GM12878 (cell line): Measurements from ENCODE around the gene SFTPB. TPM values are rescaled to one million over a fixed set of nuclear protein-coding genes. Genes with fewer than 3 reads are reported as not detected.

Source experiments
- ATAC-seq: fragments of 200-7000 bp; cut with Tn5 transposase; 3 replicates; pipeline ENCODE4 v1.9.1; 2020; ENCODE audit warnings: mild to moderate bottlenecking, moderate library complexity
- BruUV-seq: library from RNA; stranded (reverse); fragments of 400-500 nt; replicated peaks from 2 replicates; lab custom pipeline; 2021; lab: Mats Ljungman, UMichigan
- CTCF ChIA-PET: fragments of 300-600 bp; sonication (Branson Sonifier 250); formaldehyde crosslinking; extraction: SDS; loops from one replicate; lab custom pipeline; 2021; ENCODE audit warnings: inconsistent platforms; lab: Yijun Ruan, JAX
- POLR2A ChIA-PET: fragments of 350-600 bp; formaldehyde crosslinking; extraction: SDS; loops from one replicate; lab custom pipeline; 2021; ENCODE audit warnings: inconsistent platforms; lab: Charles Lee
- RAD21 ChIA-PET: fragments of 300-600 bp; sonication (Branson Sonifier 250); formaldehyde crosslinking; loops from one replicate; lab custom pipeline; 2023; ENCODE audit warnings: antibody characterized with exemption; ENCODE audit not compliant: unreplicated experiment; lab: Charles Lee
- SMC1A ChIA-PET: fragments of 300-600 bp; sonication (Branson Sonifier 250); formaldehyde crosslinking; loops from one replicate; lab custom pipeline; 2023; ENCODE audit not compliant: unreplicated experiment, uncharacterized antibody; lab: Charles Lee
- DNase-seq: peaks from one replicate; pipeline ENCODE4 v3.0.0-alpha.2; 2011; ENCODE audit warnings: low read depth, low spot score
- FAIRE-seq: peaks from 3 replicates; lab custom pipeline; 2011; peaks lifted over from hg19 to GRCh38; lab: Jason Lieb, UNC
- H2AFZ ChIP-seq: 2 replicates; pipeline ENCODE4 v1.6.0; 2011; ENCODE audit warnings: low read depth, low read length, control low read depth; ENCODE audit not compliant: control insufficient read depth
- H3K27ac ChIP-seq: 2 replicates; pipeline ENCODE4 v1.5.1; 2011; ENCODE audit warnings: control low read depth; ENCODE audit not compliant: control insufficient read depth, insufficient read depth
- H3K27me3 ChIP-seq, 2 experiments: replicated peaks in 1 of 2; 2 replicates each; pipeline versions ENCODE4 v1.6.0 to v1.6.1; 2011; ENCODE audit warnings: low read length in 1 of 2; ENCODE audit not compliant: control insufficient read depth in 2 of 2, insufficient read depth in 2 of 2
- H3K36me3 ChIP-seq, 2 experiments: 2 replicates each; pipeline ENCODE4 v1.5.1; 2011; ENCODE audit warnings: low read length in 1 of 2; ENCODE audit not compliant: control insufficient read depth in 2 of 2, insufficient read depth in 2 of 2
- H3K4me1 ChIP-seq: 2 replicates; pipeline ENCODE4 v1.6.1; 2011; ENCODE audit warnings: mild to moderate bottlenecking, low read length, moderate library complexity, mixed read lengths; ENCODE audit not compliant: control insufficient read depth, insufficient read depth
- H3K4me2 ChIP-seq: 2 replicates; pipeline ENCODE4 v1.6.0; 2011; ENCODE audit warnings: control low read depth; ENCODE audit not compliant: control insufficient read depth, insufficient read depth
- H3K4me3 ChIP-seq: fragments of 200-600 bp; sonication (generic); 2 replicates; pipeline ENCODE4 v1.5.1; 2016
- H3K79me2 ChIP-seq: 2 replicates; pipeline ENCODE4 v1.6.0; 2011; ENCODE audit warnings: low read length; ENCODE audit not compliant: control insufficient read depth, insufficient read depth
- H3K9ac ChIP-seq: 2 replicates; pipeline ENCODE4 v1.8.0; 2011; ENCODE audit warnings: low read length, control low read depth, mixed read lengths; ENCODE audit not compliant: control insufficient read depth, insufficient read depth
- H3K9me3 ChIP-seq: replicated peaks from 3 replicates; pipeline ENCODE4 v1.5.1; 2011; ENCODE audit warnings: mild to moderate bottlenecking, low read length; ENCODE audit not compliant: control insufficient read depth, insufficient read depth
- H4K20me1 ChIP-seq: 2 replicates; pipeline ENCODE4 v1.6.0; 2011; ENCODE audit not compliant: control insufficient read depth, insufficient read depth
- ATF3 ChIP-seq: IDR thresholded peaks from 2 replicates; pipeline ENCODE4 v1.6.1; 2011; ENCODE audit warnings: low read depth, mild to moderate bottlenecking, low read length, moderate library complexity, borderline replicate concordance; ENCODE audit errors: extremely low read depth
- BACH1 ChIP-seq: fragments of 450-650 bp; IDR thresholded peaks from 2 replicates; pipeline ENCODE4 v1.6.1; 2017; ENCODE audit warnings: mild to moderate bottlenecking, borderline replicate concordance
- HDAC6 ChIP-seq: fragments of 200-600 bp; sonication (generic); IDR thresholded peaks from one replicate; pipeline ENCODE4 v1.8.0; 2017; ENCODE audit warnings: antibody characterized with exemption; ENCODE audit not compliant: unreplicated experiment
- HDGF ChIP-seq: fragments of 450-650 bp; IDR thresholded peaks from 2 replicates; pipeline ENCODE4 v1.6.1; 2016; ENCODE audit warnings: antibody characterized with exemption
- NFYB ChIP-seq: IDR thresholded peaks from 2 replicates; pipeline ENCODE4 v1.6.1; 2011; ENCODE audit warnings: low read depth, mild to moderate bottlenecking, low read length, improper control_type of control experiment, moderate library complexity; ENCODE audit not compliant: insufficient read depth
- NR2F1 ChIP-seq: fragments of 450-650 bp; conservative IDR thresholded peaks from 2 replicates; pipeline ENCODE4 v1.6.1; 2017; ENCODE audit warnings: mild to moderate bottlenecking
- RAD21 ChIP-seq: IDR thresholded peaks from 2 replicates; pipeline ENCODE4 v1.6.1; 2011; ENCODE audit warnings: mild to moderate bottlenecking, low read depth, low read length, moderate library complexity; ENCODE audit not compliant: insufficient read depth
- SIN3A ChIP-seq: IDR thresholded peaks from 2 replicates; pipeline ENCODE4 v1.6.1; 2012; ENCODE audit warnings: low read depth, low read length, improper control_type of control experiment
- SUPT20H ChIP-seq: IDR thresholded peaks from 2 replicates; pipeline ENCODE4 v1.6.1; 2011; ENCODE audit warnings: low read depth, mild to moderate bottlenecking, low read length, moderate library complexity, borderline replicate concordance; ENCODE audit not compliant: control insufficient read depth
- TCF12 ChIP-seq: IDR thresholded peaks from 2 replicates; pipeline ENCODE4 v1.6.1; 2011; ENCODE audit warnings: low read depth, mild to moderate bottlenecking, low read length
- ZBTB4 ChIP-seq: fragments of 450-650 bp; formaldehyde crosslinking; IDR thresholded peaks from 2 replicates; pipeline ENCODE4 v1.4.0; 2022; ENCODE audit warnings: mild to moderate bottlenecking, moderate library complexity
- WGBS: methylation state at CpG from one replicate; pipeline ENCODE4 v1.1.6; 2016; ENCODE audit warnings: low lambda C conversion rate; ENCODE audit not compliant: insufficient replicate concordance, insufficient coverage; ENCODE audit errors: missing lambda C conversion rate; 5-methylcytosine and 5-hydroxymethylcytosine counted together
- in situ Hi-C: fragments of 300-500 bp; cut with MboI; formaldehyde crosslinking; loops from 9 replicates; pipeline ENCODE4 v1.14.3; 2018; ENCODE audit warnings: mixed read lengths
- intact Hi-C: fragments of 100-400 bp; cut with micrococcal nuclease; formaldehyde crosslinking; loops from one replicate; pipeline ENCODE4 v1.14.2; 2022; ENCODE audit not compliant: unreplicated experiment
- polyA plus RNA-seq, 11 experiments: library from polyadenylated mRNA; depleted of rRNA in 4 of 11; unstranded in 6 of 11; stranded (reverse) in 5 of 11; fragments of >200 nt; fragmentation: Nextera tagmentation in 4 of 11; fragmentation: Illumina TruSeq in 1 of 11; extraction: Ambion mirVana in 4 of 11; extraction: Trizol in 1 of 11; gene quantifications; 1 replicate in 1 of 11; 2 replicates in 10 of 11; pipeline versions ENCODE4 v1.2.1 to v1.2.3, GENCODE V29; 2011 to 2016; ENCODE audit warnings: inconsistent platforms in 2 of 11, missing spikeins in 2 of 11, low read depth in 1 of 11
- total RNA-seq, 4 experiments: library from RNA; depleted of rRNA in 3 of 4; stranded (reverse); fragments of >200 nt in 3 of 4; fragmentation: Illumina TruSeq in 1 of 4; extraction: Trizol in 1 of 4; gene quantifications; 2 replicates each; pipeline versions ENCODE4 v1.2.1 to v1.2.3, GENCODE V29; 2013 to 2021
- TF ChIP-seq, protein P1 (sequence below): IDR thresholded peaks from 2 replicates; pipeline ENCODE4 v1.6.1; 2011; ENCODE audit warnings: low read depth, low read length, improper control_type of control experiment, borderline replicate concordance
- TF ChIP-seq, protein P2 (sequence below): fragments of 450-650 bp; IDR thresholded peaks from 2 replicates; pipeline ENCODE4 v1.6.1; 2017; ENCODE audit warnings: low read depth, mild to moderate bottlenecking, moderate library complexity

SFTPB gene
- total and polyA plus RNA-seq, 10 of the 15 experiments (the other 5 are each of a cell fraction or from before 2014, with no cell fraction given) = 0.02 to 5.3 TPM; not detected in 8

- intact Hi-C loops = no loop called here
- RAD21 ChIA-PET = no interaction called here
- H3K27ac ChIP-seq = no peak overlapping the region
- DNase-seq (no peak), FAIRE-seq (no peak), ATAC-seq (no peak)
- CTCF ChIA-PET = no interaction called here
- POLR2A ChIA-PET = no interaction called here
- peaks cover 3% of the 10 kb centered on the region; the same call in 1 of the 2 replicates for H3K4me1 ChIP-seq
- H3K36me3 ChIP-seq = no peaks in the 10 kb centered on the region; a peak in 1 of 4 replicates
- no peak overlapping the region for H2AFZ ChIP-seq
- H3K79me2 ChIP-seq = no peaks in the 10 kb centered on the region
- no peak overlapping the region for H3K9ac ChIP-seq
- in situ Hi-C loops = no loop called here
- H3K4me3 ChIP-seq = no peak overlapping the region
- SMC1A ChIA-PET = no interaction called here
- no peaks in the 10 kb centered on the region for H4K20me1 ChIP-seq
- no peaks in the 10 kb centered on the region for H3K9me3 ChIP-seq
- no peaks in the 10 kb centered on the region for H3K27me3 ChIP-seq
- TF ChIP-seq ATF3 (no peak), SIN3A (no peak), RAD21 (no peak), ZBTB4 (CRISPR knock-in tag) (no peak), NR2F1 (no peak), NFYB (no peak), TCF12 (no peak), SUPT20H (no peak), BACH1 (no peak), HDAC6 (no peak), HDGF (no peak)
- TF ChIP-seq, protein P1, sequence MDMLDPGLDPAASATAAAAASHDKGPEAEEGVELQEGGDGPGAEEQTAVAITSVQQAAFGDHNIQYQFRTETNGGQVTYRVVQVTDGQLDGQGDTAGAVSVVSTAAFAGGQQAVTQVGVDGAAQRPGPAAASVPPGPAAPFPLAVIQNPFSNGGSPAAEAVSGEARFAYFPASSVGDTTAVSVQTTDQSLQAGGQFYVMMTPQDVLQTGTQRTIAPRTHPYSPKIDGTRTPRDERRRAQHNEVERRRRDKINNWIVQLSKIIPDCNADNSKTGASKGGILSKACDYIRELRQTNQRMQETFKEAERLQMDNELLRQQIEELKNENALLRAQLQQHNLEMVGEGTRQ = no peak
- TF ChIP-seq, protein P2, sequence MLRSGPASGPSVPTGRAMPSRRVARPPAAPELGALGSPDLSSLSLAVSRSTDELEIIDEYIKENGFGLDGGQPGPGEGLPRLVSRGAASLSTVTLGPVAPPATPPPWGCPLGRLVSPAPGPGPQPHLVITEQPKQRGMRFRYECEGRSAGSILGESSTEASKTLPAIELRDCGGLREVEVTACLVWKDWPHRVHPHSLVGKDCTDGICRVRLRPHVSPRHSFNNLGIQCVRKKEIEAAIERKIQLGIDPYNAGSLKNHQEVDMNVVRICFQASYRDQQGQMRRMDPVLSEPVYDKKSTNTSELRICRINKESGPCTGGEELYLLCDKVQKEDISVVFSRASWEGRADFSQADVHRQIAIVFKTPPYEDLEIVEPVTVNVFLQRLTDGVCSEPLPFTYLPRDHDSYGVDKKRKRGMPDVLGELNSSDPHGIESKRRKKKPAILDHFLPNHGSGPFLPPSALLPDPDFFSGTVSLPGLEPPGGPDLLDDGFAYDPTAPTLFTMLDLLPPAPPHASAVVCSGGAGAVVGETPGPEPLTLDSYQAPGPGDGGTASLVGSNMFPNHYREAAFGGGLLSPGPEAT = no peak
- TF ChIP-seq, all 136 proteins: peak for 0
- WGBS = 35% methylated on average over 11 of the region's 11 CpGs
- no TSS peak for BruUV-seq
- no peak overlapping the region for H3K4me2 ChIP-seq
Observed at GRCh38 chr2:85665264-85665937, 2.6 kb downstream of the SFTPB start.
